Body of pancreas (tissue), 4 donors: ENCODE data around the gene MED26. TPM values are rescaled to one million over a fixed set of nuclear protein-coding genes. Genes with fewer than 3 reads are reported as not detected.

Experiments
- ATAC-seq: fragments of 150-250 bp; one replicate; pipeline ENCODE4 v1.9.1; 2016
- DNase-seq, 4 donors: peaks; one replicate each; pipeline ENCODE4 v3.0.0-alpha.2; 2019
- H3K27ac ChIP-seq, 4 donors: fragments of 200-600 bp; sonication (generic); 1 replicate in 3 of 4; 2 replicates in 1 of 4; pipeline versions ENCODE4 v1.5.1 to v1.6.1; 2016 to 2019; ENCODE audit warnings: mild to moderate bottlenecking in 1 of 4, mixed read lengths in 1 of 4, moderate library complexity in 1 of 4
- H3K27me3 ChIP-seq, 2 donors: fragments of 200-600 bp; sonication (generic); one replicate each; pipeline ENCODE4 v1.6.0; 2016; ENCODE audit warnings: mild to moderate bottlenecking in 1 of 2
- H3K36me3 ChIP-seq, 2 donors: fragments of 200-600 bp; sonication (generic); replicated peaks in 1 of 2; 2 replicates each; pipeline ENCODE4 v1.5.1; 2016; ENCODE audit warnings: low read depth in 2 of 2; ENCODE audit not compliant: insufficient read depth in 1 of 2
- H3K4me1 ChIP-seq: fragments of 200-600 bp; sonication (generic); one replicate; pipeline ENCODE4 v1.6.0; 2016
- H3K4me3 ChIP-seq, 2 donors: fragments of 200-600 bp; sonication (generic); 1 replicate in 1 of 2; 2 replicates in 1 of 2; pipeline ENCODE4 v1.5.1; 2016 to 2019
- H3K9me3 ChIP-seq, 3 donors: fragments of 200-600 bp; sonication (generic); 1 replicate in 2 of 3; 2 replicates in 1 of 3; pipeline ENCODE4 v1.5.1; 2016
- POLR2A ChIP-seq, 3 donors: fragments of 450-650 bp; IDR thresholded peaks; one replicate each; pipeline ENCODE4 v1.6.1; 2016; ENCODE audit warnings: antibody characterized with exemption in 3 of 3, mild to moderate bottlenecking in 2 of 3
- WGBS, 2 donors: methylation state at CpG; one replicate each; pipeline ENCODE4 v1.1.5; 2017; 5-methylcytosine and 5-hydroxymethylcytosine counted together
- intact Hi-C: fragments of 100-400 bp; cut with DNase I; formaldehyde crosslinking; loops from one replicate; pipeline ENCODE4 v1.15.1; 2023
- total RNA-seq, 2 donors: library from RNA; depleted of rRNA; stranded (reverse); fragments of >200 nt; gene quantifications; one replicate each; pipeline ENCODE4 v1.1.0, GENCODE V29; 2016
- TF ChIP-seq, protein P1 (sequence below), 7 experiments: fragments of 450-650 bp in 4 of 7; fragments of 200-600 bp in 3 of 7; sonication (generic) in 3 of 7; IDR thresholded peaks; one replicate each; pipeline ENCODE4 v1.5.1; 2016 to 2019; ENCODE audit warnings: antibody characterized with exemption in 7 of 7

MED26 gene
- total RNA-seq, 2 donors from 2014 or later, result 4.9 to 8.2 TPM

DNA sequence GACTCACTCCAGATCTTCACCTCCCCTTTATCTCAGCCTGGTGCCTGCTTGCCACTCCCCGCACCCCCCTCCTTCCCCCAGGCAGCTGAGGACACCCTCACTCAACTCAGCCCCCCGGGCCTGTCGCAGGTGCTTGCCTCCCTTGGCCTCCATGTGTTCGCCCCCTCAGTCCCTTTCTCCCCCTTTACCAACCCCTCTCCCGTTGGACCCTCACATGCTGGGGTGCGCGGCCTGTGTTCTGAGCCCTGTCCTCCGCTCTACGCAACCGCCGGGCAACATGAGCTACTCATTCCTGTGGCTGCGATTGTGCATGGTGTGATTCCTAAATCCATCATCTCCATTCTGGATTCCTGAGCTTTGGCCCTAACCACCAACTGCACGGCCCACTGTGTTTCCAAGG lies 90.9 kb downstream of the MED26 start:
- Histone ChIP-seq H3K9me3 (no peaks in the 10 kb centered on the region), H3K27me3 (no peaks in the 10 kb centered on the region), H3K36me3 (peaks cover 9 to 18% of the 10 kb centered on the region in 2 donors), H3K27ac (no peak overlapping the region), H3K4me1 (peaks cover 21% of the 10 kb centered on the region), H3K4me3 (no peak overlapping the region)
- ATAC-seq, result no peak
- intact Hi-C loops, result no loop called here
- DNase-seq, result no peak
- 91 to 92% methylated on average over 12 to 13 of the region's 13 CpGs for WGBS, 2 donors
- no peak for TF ChIP-seq POLR2A (IDR thresholded peaks at IDR 0.05)
- TF ChIP-seq, protein P1, sequence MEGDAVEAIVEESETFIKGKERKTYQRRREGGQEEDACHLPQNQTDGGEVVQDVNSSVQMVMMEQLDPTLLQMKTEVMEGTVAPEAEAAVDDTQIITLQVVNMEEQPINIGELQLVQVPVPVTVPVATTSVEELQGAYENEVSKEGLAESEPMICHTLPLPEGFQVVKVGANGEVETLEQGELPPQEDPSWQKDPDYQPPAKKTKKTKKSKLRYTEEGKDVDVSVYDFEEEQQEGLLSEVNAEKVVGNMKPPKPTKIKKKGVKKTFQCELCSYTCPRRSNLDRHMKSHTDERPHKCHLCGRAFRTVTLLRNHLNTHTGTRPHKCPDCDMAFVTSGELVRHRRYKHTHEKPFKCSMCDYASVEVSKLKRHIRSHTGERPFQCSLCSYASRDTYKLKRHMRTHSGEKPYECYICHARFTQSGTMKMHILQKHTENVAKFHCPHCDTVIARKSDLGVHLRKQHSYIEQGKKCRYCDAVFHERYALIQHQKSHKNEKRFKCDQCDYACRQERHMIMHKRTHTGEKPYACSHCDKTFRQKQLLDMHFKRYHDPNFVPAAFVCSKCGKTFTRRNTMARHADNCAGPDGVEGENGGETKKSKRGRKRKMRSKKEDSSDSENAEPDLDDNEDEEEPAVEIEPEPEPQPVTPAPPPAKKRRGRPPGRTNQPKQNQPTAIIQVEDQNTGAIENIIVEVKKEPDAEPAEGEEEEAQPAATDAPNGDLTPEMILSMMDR (IDR thresholded peaks at IDR 0.05), result no peak

DNA sequence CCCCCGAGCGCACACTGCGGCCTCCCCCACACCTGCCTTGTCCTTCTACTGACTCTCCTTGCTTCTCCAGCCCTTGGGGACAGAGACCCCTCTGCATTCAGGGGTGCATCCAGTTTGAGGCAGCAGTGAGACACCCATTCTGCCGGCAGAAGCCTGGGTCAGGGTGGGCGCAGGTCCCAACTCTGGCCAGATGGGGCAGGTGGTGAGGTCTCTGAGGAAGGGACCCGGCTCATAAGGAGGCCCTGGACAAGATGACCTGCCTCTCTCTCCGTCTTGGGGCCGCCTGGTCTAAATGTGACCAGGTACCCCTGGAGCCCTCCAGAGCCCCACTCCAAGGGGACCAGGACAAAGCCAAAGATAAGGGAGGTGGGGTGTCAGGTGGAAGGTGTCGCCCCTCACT lies 91.9 kb downstream of the MED26 start:
- Histone ChIP-seq H3K27me3 (no peaks in the 10 kb centered on the region), H3K27ac (no peak overlapping the region), H3K4me3 (no peak overlapping the region), H3K36me3 (peaks cover 11 to 28% of the 10 kb centered on the region in 2 donors), H3K9me3 (no peaks in the 10 kb centered on the region), H3K4me1 (peaks cover 16% of the 10 kb centered on the region)
- ATAC-seq, result no peak
- WGBS, 2 donors, result 89 to 94% methylated on average over 1 to 9 of the region's 9 CpGs
- intact Hi-C loops, result no loop called here
- TF ChIP-seq, protein P1 (IDR thresholded peaks at IDR 0.05), result no peak
- no peak for TF ChIP-seq POLR2A (IDR thresholded peaks at IDR 0.05)
- no peak for DNase-seq

DNA sequence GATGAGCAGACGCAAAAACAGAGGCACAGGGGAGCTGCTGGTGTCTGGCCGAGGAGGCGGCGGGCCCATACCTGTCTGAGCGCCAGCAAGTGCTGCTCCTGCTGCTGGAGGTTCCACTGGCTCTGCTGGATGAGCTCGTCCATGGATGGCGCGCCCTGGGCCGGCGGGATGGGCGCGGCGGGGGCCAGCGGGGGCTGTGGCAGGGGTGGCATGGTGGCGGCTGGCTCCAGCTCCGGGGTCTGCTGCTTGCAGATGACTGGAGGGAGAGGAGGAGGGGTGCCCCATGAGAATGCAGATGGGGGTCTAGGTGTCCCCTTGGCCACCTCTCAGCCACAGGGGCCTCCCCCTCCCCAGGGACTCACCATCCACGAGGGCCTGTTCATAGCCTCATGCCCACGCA lies 92.6 kb downstream of the MED26 start:
- Histone ChIP-seq H3K9me3 (no peaks in the 10 kb centered on the region), H3K27ac (no peak overlapping the region), H3K36me3 (peaks cover 18 to 36% of the 10 kb centered on the region in 2 donors), H3K4me3 (no peak overlapping the region), H3K4me1 (peaks cover 10% of the 10 kb centered on the region), H3K27me3 (no peaks in the 10 kb centered on the region)
- 96 to 100% methylated on average over 1 to 13 of the region's 18 CpGs for WGBS, 2 donors
- ATAC-seq, result no peak
- TF ChIP-seq, protein P1 (IDR thresholded peaks at IDR 0.05), result no peak
- no peak for TF ChIP-seq POLR2A (IDR thresholded peaks at IDR 0.05)
- no peak for DNase-seq
- intact Hi-C loops, result no loop called here

DNA sequence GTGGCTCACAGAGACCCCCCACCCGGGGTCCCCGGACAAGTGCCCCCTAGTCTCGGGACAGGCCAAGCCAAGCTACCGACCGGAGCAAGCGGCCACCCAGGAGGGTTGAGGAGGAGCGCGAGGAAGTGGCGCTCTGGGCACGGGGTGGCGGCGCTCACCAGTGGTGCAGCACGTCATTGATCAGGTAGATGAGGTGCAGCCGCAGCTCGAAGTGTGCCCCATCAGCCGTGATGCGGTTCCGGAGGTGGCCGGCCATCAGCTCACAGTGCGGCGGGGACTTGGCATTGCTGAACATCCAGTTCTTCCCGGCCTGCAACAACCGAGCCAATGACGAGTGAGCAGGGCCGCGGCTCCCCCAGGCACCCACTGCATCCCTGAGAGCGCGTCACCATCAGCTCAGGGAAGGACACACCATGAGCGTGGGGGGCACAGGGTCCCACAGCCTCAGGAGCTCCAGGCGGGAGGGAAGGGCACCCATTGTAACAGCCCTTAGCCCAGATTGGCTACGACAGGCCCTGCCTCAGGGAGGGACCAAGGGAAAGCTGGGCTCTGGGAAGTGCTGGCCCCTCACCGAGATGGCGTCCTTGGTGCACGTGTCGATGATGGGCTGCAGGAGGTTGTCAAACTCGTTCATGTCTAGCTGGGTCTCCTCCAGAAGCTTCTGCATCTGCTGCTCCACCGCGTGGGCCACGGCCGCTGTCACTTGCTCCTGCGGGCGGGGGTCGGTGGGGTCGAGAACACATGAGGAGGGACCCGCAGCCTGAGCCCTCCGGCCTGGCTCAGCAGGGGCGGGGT lies 95.4 kb downstream of the MED26 start:
- WGBS, 2 donors, result 91 to 97% methylated on average over 16 to 41 of the region's 47 CpGs
- H3K4me1 ChIP-seq, result no peaks in the 10 kb centered on the region
- no peak overlapping the region for H3K4me3 ChIP-seq
- intact Hi-C loops, result loop anchor here (5.0 kb wide), 1 partner anchor 320 kb away; no protein-coding TSS in a partner anchor
- H3K9me3 ChIP-seq, result no peaks in the 10 kb centered on the region
- ATAC-seq (no peak), DNase-seq (no peak)
- no peak overlapping the region for H3K27ac ChIP-seq
- no peaks in the 10 kb centered on the region for H3K27me3 ChIP-seq
- no peak for TF ChIP-seq POLR2A (IDR thresholded peaks at IDR 0.05)
- TF ChIP-seq, protein P1 (IDR thresholded peaks at IDR 0.05), result no peak
- H3K36me3 ChIP-seq, result peaks cover 25 to 56% of the 10 kb centered on the region in 2 donors

DNA sequence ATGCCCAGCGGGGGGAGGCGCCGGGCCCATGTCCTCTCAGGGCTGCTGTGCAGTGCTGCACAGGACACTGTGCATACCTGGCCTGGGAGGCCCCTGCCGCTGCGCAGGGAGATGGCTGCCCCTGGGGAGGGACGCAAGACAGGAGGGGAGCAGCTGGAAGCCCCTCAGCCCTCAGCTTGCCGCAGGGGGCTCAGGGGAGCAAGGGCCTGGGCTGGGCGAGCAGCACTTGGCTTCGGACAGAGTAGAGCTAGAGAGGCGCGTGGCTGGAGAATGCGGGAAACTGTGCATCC lies 96.7 kb downstream of the MED26 start:
- no peak for ATAC-seq
- intact Hi-C loops, result loop anchor here (5.0 kb wide), 1 partner anchor 321 kb away; no protein-coding TSS in a partner anchor
- Histone ChIP-seq H3K27ac (no peak overlapping the region), H3K36me3 (peaks cover 25 to 64% of the 10 kb centered on the region in 2 donors), H3K27me3 (no peaks in the 10 kb centered on the region), H3K4me3 (no peak overlapping the region), H3K4me1 (no peaks in the 10 kb centered on the region), H3K9me3 (no peaks in the 10 kb centered on the region)
- WGBS, 2 donors, result 91 to 94% methylated on average over 7 to 11 of the region's 12 CpGs
- no peak for DNase-seq
- TF ChIP-seq, protein P1 (IDR thresholded peaks at IDR 0.05), result no peak
- no peak for TF ChIP-seq POLR2A (IDR thresholded peaks at IDR 0.05)
